ENCODE measurements around the gene PTPRF.

Gene PTPRF

GRCh38 chr1:43664369-43664768 is 133.7 kb downstream of the PTPRF start:
- peaks cover 13% of the 10 kb centered on the region for H3K36me3 ChIP-seq
- H3K9me3 ChIP-seq, result no peaks in the 10 kb centered on the region
- H3K4me3 ChIP-seq (ENCODE audit: low read depth, low read length), result no peak overlapping the region
- H3K27me3 ChIP-seq, result no peaks in the 10 kb centered on the region
- H3K4me1 ChIP-seq, result no peaks in the 10 kb centered on the region
- TF ChIP-seq, protein P1, sequence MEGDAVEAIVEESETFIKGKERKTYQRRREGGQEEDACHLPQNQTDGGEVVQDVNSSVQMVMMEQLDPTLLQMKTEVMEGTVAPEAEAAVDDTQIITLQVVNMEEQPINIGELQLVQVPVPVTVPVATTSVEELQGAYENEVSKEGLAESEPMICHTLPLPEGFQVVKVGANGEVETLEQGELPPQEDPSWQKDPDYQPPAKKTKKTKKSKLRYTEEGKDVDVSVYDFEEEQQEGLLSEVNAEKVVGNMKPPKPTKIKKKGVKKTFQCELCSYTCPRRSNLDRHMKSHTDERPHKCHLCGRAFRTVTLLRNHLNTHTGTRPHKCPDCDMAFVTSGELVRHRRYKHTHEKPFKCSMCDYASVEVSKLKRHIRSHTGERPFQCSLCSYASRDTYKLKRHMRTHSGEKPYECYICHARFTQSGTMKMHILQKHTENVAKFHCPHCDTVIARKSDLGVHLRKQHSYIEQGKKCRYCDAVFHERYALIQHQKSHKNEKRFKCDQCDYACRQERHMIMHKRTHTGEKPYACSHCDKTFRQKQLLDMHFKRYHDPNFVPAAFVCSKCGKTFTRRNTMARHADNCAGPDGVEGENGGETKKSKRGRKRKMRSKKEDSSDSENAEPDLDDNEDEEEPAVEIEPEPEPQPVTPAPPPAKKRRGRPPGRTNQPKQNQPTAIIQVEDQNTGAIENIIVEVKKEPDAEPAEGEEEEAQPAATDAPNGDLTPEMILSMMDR (IDR thresholded peaks at IDR 0.05; ENCODE audit: low read depth, low read length), result no peak
- DNase-seq, result no peak

GRCh38 chr1:43666608-43667007 is 135.9 kb downstream of the PTPRF start:
- DNase-seq, result no peak
- H3K27me3 ChIP-seq, result no peaks in the 10 kb centered on the region
- H3K36me3 ChIP-seq, result peaks cover 13% of the 10 kb centered on the region
- no peaks in the 10 kb centered on the region for H3K9me3 ChIP-seq
- TF ChIP-seq, protein P1 (IDR thresholded peaks at IDR 0.05; ENCODE audit: low read depth, low read length), result no peak
- H3K4me1 ChIP-seq, result no peaks in the 10 kb centered on the region
- no peak overlapping the region for H3K4me3 ChIP-seq (ENCODE audit: low read depth, low read length)

DNA sequence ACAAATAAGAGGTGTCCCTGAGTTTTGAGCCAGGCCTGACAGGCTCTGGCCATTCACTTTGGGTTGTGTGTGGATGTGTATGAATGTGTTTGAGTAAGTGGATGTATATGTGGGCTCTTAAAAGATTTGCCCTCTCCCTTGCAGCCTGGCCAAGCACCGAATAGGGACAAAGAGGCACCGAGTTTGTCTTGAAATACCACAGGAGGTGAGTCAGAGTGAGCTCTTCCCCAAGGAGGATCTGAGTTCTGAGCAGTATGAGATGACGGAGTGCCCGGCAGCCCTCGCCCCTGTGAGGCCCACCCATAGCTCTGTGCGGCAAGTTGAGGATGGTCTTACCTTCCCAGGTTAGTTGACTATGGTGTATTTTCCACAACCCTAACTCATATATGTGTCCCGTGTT is 138.3 kb downstream of the PTPRF start:
- TF ChIP-seq, protein P1 (IDR thresholded peaks at IDR 0.05; ENCODE audit: low read depth, low read length), result no peak
- no peak overlapping the region for H3K4me3 ChIP-seq (ENCODE audit: low read depth, low read length)
- H3K27me3 ChIP-seq, result no peaks in the 10 kb centered on the region
- H3K36me3 ChIP-seq, result peaks cover 7% of the 10 kb centered on the region
- H3K9me3 ChIP-seq, result no peaks in the 10 kb centered on the region
- H3K4me1 ChIP-seq, result no peaks in the 10 kb centered on the region
- no peak for DNase-seq

DNA sequence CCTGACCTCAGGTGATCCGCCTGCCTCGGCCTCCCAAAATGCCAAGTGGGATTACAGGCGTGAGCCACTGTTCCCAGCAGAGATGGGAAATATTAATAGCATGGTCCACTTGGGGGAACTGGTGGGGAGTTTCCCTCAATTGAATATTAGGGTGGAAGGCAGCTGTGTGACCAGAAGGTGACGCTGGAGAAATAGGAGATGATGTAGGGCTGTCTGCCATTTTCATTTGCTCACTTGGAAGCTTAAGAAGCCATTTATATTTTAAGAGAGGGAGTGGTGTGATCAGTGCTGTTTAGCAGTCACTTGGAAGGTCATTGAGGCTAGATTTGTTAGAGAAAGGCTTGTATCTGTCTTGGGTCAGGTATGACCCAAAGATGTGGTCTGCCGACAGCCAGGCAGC is 139.2 kb downstream of the PTPRF start:
- Histone ChIP-seq H3K4me1 (no peaks in the 10 kb centered on the region), H3K4me3 (ENCODE audit: low read depth, low read length) (no peak overlapping the region), H3K27me3 (no peaks in the 10 kb centered on the region), H3K9me3 (no peaks in the 10 kb centered on the region), H3K36me3 (peaks cover 5% of the 10 kb centered on the region)
- no peak for DNase-seq
- TF ChIP-seq, protein P1 (IDR thresholded peaks at IDR 0.05; ENCODE audit: low read depth, low read length), result no peak

GRCh38 chr1:43671193-43671592 is 140.5 kb downstream of the PTPRF start:
- Histone ChIP-seq H3K36me3 (peaks cover 3% of the 10 kb centered on the region), H3K27me3 (no peaks in the 10 kb centered on the region), H3K4me1 (no peaks in the 10 kb centered on the region), H3K9me3 (no peaks in the 10 kb centered on the region), H3K4me3 (ENCODE audit: low read depth, low read length) (no peak overlapping the region)
- TF ChIP-seq, protein P1 (IDR thresholded peaks at IDR 0.05; ENCODE audit: low read depth, low read length), result no peak
- DNase-seq, result no peak

DNA sequence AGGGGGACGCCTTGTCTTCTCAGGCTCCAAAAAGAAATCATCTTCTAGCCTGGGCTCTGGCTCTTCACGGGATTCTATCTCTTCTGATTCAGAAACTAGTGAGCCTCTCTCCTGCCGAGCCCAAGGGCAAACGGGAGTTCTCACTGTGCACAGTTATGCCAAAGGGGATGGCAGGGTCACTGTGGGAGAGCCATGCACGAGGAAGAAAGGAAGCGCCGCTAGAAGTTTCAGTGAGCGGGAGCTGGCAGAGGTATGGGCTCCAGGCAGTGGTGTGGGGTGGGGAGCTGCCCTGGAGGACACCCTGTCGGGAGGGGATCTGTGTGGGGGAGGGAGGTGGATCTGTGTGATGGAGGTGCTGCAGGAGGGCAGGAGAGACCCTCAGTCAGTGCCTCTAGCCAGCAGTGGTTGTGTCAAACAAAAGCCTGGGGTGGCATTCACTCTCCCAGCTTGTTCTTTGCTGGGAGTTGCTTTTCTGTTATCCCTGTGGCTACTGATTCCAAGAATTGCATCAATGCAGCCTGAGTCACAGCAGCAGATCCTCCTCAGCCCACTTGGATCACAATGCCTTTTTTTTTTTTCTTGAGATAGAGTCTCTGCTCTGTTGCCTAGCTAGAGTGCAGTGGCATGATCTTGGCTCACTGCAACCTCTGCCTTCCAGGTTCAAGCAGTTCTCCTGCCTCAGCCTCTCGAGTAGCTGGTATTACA is 141.1 kb downstream of the PTPRF start:
- H3K4me3 ChIP-seq (ENCODE audit: low read depth, low read length), result no peak overlapping the region
- H3K36me3 ChIP-seq, result peaks cover 3% of the 10 kb centered on the region
- H3K9me3 ChIP-seq, result no peaks in the 10 kb centered on the region
- no peaks in the 10 kb centered on the region for H3K27me3 ChIP-seq
- no peaks in the 10 kb centered on the region for H3K4me1 ChIP-seq
- TF ChIP-seq, protein P1 (IDR thresholded peaks at IDR 0.05; ENCODE audit: low read depth, low read length), result no peak
- no peak for DNase-seq

Data from BE2C (cell line).